ENCODE measurements around the gene ALPL. TPM values are rescaled to one million over a fixed set of nuclear protein-coding genes. Genes with fewer than 3 reads are reported as not detected.

Gene ALPL
- total RNA-seq, 1 donor from 2014 or later = 10.0 TPM

GRCh38 chr1:21575351-21575942, 66.2 kb downstream of the ALPL start:
- H3K27ac Mint-ChIP-seq (ENCODE audit: unreplicated experiment) = no peak overlapping the region
- DNase-seq = no peak
- H3K4me1 Mint-ChIP-seq (ENCODE audit: low read depth, unreplicated experiment) = peaks cover 4% of the 10 kb centered on the region
- TF ChIP-seq, protein P1, sequence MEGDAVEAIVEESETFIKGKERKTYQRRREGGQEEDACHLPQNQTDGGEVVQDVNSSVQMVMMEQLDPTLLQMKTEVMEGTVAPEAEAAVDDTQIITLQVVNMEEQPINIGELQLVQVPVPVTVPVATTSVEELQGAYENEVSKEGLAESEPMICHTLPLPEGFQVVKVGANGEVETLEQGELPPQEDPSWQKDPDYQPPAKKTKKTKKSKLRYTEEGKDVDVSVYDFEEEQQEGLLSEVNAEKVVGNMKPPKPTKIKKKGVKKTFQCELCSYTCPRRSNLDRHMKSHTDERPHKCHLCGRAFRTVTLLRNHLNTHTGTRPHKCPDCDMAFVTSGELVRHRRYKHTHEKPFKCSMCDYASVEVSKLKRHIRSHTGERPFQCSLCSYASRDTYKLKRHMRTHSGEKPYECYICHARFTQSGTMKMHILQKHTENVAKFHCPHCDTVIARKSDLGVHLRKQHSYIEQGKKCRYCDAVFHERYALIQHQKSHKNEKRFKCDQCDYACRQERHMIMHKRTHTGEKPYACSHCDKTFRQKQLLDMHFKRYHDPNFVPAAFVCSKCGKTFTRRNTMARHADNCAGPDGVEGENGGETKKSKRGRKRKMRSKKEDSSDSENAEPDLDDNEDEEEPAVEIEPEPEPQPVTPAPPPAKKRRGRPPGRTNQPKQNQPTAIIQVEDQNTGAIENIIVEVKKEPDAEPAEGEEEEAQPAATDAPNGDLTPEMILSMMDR (IDR thresholded peaks at IDR 0.05; ENCODE audit: partially characterized antibody, unreplicated experiment) = no peak
- peaks cover 5% of the 10 kb centered on the region for H3K27me3 Mint-ChIP-seq (ENCODE audit: unreplicated experiment)
- H3K36me3 Mint-ChIP-seq (ENCODE audit: unreplicated experiment) = no peaks in the 10 kb centered on the region
- peaks cover 4% of the 10 kb centered on the region for H3K9me3 Mint-ChIP-seq (ENCODE audit: unreplicated experiment)
- no peak overlapping the region for H3K4me3 Mint-ChIP-seq (ENCODE audit: unreplicated experiment)

- Mint-ChIP-seq H3K4me1 (ENCODE audit: low read depth, unreplicated experiment) (peaks cover 4% of the 10 kb centered on the region), H3K27ac (ENCODE audit: unreplicated experiment) (peak overlapping the region; percentile 66), H3K4me3 (ENCODE audit: unreplicated experiment) (no peak overlapping the region), H3K36me3 (ENCODE audit: unreplicated experiment) (no peaks in the 10 kb centered on the region), H3K27me3 (ENCODE audit: unreplicated experiment) (peaks cover 5% of the 10 kb centered on the region), H3K9me3 (ENCODE audit: unreplicated experiment) (peaks cover 4% of the 10 kb centered on the region)
- TF ChIP-seq, protein P1 (IDR thresholded peaks at IDR 0.05; ENCODE audit: partially characterized antibody, unreplicated experiment) = no peak
- no peak for DNase-seq
Observed at GRCh38 chr1:21576031-21576797, 67.0 kb downstream of the ALPL start.

DNA sequence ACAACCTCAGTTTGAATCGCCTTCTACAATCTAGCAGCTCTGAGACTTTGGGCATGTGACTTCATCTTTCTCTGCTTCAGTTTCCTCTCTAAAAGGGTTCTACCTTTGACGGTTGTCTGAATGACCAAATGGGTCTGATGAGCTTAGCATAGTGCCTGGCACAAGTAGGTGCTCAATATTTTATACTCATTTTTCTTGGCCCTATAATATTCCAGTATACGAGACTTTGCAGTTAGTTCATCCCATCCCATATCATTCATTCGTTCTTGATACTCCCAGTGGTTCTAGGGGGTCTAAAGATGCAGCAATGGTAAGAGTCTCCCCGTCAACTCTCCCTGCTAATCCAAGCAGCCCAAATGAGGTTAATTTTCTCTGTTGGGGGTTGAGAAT, 67.6 kb downstream of the ALPL start:
- TF ChIP-seq, protein P1 (IDR thresholded peaks at IDR 0.05; ENCODE audit: partially characterized antibody, unreplicated experiment) = no peak
- no peaks in the 10 kb centered on the region for H3K36me3 Mint-ChIP-seq (ENCODE audit: unreplicated experiment)
- peaks cover 4% of the 10 kb centered on the region for H3K9me3 Mint-ChIP-seq (ENCODE audit: unreplicated experiment)
- no peak overlapping the region for H3K27ac Mint-ChIP-seq (ENCODE audit: unreplicated experiment)
- H3K4me1 Mint-ChIP-seq (ENCODE audit: low read depth, unreplicated experiment) = peaks cover 4% of the 10 kb centered on the region
- H3K27me3 Mint-ChIP-seq (ENCODE audit: unreplicated experiment) = peaks cover 5% of the 10 kb centered on the region
- H3K4me3 Mint-ChIP-seq (ENCODE audit: unreplicated experiment) = no peak overlapping the region
- no peak for DNase-seq

DNA sequence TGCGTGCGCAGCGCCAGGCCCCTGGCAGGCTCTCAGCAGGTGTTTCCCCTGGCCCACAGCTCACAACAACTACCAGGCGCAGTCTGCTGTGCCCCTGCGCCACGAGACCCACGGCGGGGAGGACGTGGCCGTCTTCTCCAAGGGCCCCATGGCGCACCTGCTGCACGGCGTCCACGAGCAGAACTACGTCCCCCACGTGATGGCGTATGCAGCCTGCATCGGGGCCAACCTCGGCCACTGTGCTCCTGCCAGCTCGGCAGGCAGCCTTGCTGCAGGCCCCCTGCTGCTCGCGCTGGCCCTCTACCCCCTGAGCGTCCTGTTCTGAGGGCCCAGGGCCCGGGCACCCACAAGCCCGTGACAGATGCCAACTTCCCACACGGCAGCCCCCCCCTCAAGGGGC, 68.1 kb downstream of the ALPL start:
- H3K4me1 Mint-ChIP-seq (ENCODE audit: low read depth, unreplicated experiment) = peaks cover 4% of the 10 kb centered on the region
- TF ChIP-seq, protein P1 (IDR thresholded peaks at IDR 0.05; ENCODE audit: partially characterized antibody, unreplicated experiment) = no peak
- H3K36me3 Mint-ChIP-seq (ENCODE audit: unreplicated experiment) = no peaks in the 10 kb centered on the region
- H3K27me3 Mint-ChIP-seq (ENCODE audit: unreplicated experiment) = peaks cover 5% of the 10 kb centered on the region
- H3K4me3 Mint-ChIP-seq (ENCODE audit: unreplicated experiment) = no peak overlapping the region
- no peak overlapping the region for H3K27ac Mint-ChIP-seq (ENCODE audit: unreplicated experiment)
- no peak for DNase-seq
- H3K9me3 Mint-ChIP-seq (ENCODE audit: unreplicated experiment) = peaks cover 4% of the 10 kb centered on the region

DNA sequence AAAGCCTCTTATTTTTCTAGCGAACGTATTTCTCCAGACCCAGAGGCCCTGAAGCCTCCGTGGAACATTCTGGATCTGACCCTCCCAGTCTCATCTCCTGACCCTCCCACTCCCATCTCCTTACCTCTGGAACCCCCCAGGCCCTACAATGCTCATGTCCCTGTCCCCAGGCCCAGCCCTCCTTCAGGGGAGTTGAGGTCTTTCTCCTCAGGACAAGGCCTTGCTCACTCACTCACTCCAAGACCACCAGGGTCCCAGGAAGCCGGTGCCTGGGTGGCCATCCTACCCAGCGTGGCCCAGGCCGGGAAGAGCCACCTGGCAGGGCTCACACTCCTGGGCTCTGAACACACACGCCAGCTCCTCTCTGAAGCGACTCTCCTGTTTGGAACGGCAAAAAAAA, 68.7 kb downstream of the ALPL start:
- no peak overlapping the region for H3K27ac Mint-ChIP-seq (ENCODE audit: unreplicated experiment)
- no peak overlapping the region for H3K4me3 Mint-ChIP-seq (ENCODE audit: unreplicated experiment)
- DNase-seq = no peak

More for the DNA sequence above, 68.7 kb downstream of the ALPL start:
- Mint-ChIP-seq H3K27me3 (ENCODE audit: unreplicated experiment) (peaks cover 5% of the 10 kb centered on the region), H3K9me3 (ENCODE audit: unreplicated experiment) (peaks cover 4% of the 10 kb centered on the region), H3K4me1 (ENCODE audit: low read depth, unreplicated experiment) (peaks cover 4% of the 10 kb centered on the region), H3K36me3 (ENCODE audit: unreplicated experiment) (peaks cover 4% of the 10 kb centered on the region)
- TF ChIP-seq, protein P1 (IDR thresholded peaks at IDR 0.05; ENCODE audit: partially characterized antibody, unreplicated experiment) = no peak
